Suppressor macrophage (primary cell): ENCODE data around the gene ZP2.
"Not testable (repeated sequence)": the region's sequence is repeated elsewhere in the genome, so short reads cannot be mapped to it uniquely, and the experiment has no call there.

Experiments
- DNase-seq, 4 experiments: peaks; one replicate each; pipeline ENCODE4 v3.0.0-alpha.2; 2020 to 2022

ZP2 gene

GRCh38 chr16:21170116-21170515 lies 41.3 kb downstream of the ZP2 start:
- DNase-seq, result not testable (repeated sequence)

DNA sequence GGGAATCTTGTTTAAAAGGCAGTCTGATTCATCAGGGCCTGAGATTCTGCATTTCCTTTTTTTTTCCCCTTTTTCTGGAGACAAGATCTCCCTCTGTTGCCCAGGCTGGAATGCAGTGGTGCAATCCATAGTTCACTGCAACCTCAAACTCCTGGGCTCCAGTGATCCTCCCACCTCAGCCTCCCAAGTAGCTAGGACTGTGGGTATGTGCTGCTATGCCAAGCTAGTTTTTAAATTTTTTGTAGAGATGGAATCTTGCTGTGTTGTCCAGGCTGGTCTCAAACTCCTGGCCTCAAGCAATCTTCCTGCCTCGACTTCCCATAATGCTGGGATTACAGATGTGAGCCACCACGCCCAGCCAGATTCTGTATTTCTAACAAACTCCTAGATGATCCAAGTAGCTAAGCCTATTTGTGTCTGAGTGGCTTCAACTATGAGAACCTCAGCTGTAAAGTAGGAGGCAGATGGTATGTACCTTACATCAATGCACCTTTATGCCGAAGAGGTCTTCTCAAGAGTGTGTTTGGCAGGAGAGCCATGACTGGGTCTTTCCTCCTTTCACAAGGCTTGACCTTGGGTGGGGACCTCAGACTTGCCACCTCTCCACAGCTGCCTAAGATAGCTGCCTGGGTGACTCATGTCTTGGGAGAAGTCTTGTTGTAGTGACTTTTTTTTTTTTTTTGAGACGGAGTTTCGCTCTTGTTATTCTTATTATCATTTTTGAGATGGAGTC lies 42.0 kb downstream of the ZP2 start:
- DNase-seq, result no peak

GRCh38 chr16:21167929-21168602 lies 43.3 kb downstream of the ZP2 start:
- DNase-seq, result no peak

DNA sequence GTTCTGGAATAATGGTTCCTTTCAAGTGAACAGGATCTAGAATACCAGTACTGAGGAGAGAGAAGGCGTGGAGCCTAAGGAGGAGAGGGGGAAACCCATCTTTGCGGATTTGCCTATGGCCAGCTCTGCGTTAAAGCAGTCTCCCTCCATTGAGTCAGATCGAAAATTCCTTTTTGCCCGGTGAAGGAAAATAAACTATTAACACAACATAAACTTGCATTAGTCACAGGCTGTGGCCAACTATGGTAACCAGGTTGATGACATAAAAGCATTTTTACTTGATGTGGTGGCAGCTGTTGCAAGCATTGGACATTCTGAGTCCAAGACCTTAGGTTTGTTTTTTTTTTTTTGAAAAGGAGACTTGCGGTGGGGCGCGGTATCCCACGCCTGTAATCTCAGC lies 44.0 kb downstream of the ZP2 start:
- no peak for DNase-seq

GRCh38 chr16:21166561-21166961 lies 44.8 kb downstream of the ZP2 start:
- no peak for DNase-seq

DNA sequence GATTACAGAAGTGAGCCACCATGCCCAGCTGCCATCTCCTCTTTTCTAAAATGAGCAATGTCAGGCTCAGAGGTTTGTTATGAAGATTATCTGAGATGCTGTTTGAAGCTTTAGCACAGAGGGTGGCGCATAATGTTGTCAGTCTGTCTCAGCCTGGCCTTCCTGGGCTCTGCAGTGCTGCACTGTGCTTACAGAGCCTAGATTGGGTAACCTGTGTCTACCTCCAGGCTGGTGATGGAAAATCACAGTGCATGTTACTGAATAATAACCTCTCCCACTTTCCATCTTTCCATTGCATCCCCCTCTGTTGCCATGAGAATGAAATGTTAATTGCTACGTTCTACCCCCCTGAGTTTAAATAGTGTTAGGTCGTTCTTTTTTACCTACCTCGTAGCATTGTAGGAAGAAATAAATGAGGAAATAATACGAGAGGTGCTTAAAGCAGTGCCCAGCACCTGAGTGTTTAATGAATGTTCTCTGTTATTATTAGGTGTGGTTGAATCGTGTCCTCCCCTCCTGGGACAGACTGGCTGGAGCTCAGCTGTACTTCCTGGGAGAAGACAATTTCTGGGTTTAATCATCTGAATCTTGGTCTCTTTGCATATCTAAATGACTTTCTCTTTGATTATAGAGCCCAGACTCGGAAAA lies 46.7 kb downstream of the ZP2 start:
- no peak for DNase-seq

DNA sequence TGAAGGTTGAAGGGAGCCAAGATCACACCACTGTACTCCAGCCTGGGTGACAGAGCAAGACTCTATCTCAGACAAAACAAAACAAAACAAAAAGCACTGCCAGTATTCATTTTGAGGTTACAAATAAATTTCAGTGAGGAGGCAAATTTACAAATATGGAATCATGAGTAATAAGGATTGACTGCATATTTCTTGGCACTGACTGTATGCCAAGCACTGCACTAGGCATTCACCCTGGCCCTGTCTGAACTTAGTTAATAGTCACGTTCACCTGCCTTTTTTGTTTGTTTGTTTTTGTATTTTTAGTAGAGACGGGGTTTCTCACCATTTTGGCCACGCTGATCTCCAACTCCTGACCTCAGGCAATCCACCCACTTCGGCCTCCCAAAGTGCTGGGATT lies 47.8 kb downstream of the ZP2 start:
- no peak for DNase-seq

- no peak for DNase-seq
Measured at GRCh38 chr16:21162661-21163151, 48.7 kb downstream of the ZP2 start.

DNA sequence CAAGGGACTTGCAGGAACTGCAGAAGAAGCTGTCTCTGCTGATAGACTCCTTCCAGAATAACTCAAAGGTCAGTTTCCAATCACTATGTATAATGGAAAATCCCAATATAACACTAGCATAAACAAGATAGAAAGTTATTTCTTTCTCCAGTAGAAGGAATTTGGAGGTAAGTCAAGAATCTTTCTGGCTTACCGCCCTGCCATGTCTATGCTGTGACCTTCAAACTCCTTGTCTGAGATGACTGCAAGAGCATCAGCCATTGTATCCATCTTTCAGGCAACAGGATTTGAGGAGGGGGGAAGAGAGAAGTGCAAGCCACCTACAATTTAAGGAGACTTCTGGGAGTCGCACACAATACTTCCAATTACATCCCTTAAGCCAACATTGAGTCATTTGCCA lies 50.2 kb downstream of the ZP2 start:
- DNase-seq, result no peak

- no peak for DNase-seq
Measured at GRCh38 chr16:21160276-21160675, 51.1 kb downstream of the ZP2 start.

GRCh38 chr16:21159281-21159951 lies 52.0 kb downstream of the ZP2 start:
- peak; percentile 26 to 64 (median 54) for DNase-seq

- DNase-seq, result peak; percentile 88 to 96 (median 92)
Measured at GRCh38 chr16:21158208-21159110, 52.9 kb downstream of the ZP2 start, which contains the start of gene LDAF1. TSS of gene LDAF1 (plus strand) at chr16:21158674. CDS start at chr16:21161183, 2,509 bp downstream.

GRCh38 chr16:21157632-21158031 lies 53.7 kb downstream of the ZP2 start:
- DNase-seq, result no peak

- peak; percentile 41 to 63 (median 48) for DNase-seq
Measured at GRCh38 chr16:21156767-21157467, 54.5 kb downstream of the ZP2 start.

- not testable (repeated sequence) for DNase-seq
Measured at GRCh38 chr16:21156011-21156410, 55.4 kb downstream of the ZP2 start.

DNA sequence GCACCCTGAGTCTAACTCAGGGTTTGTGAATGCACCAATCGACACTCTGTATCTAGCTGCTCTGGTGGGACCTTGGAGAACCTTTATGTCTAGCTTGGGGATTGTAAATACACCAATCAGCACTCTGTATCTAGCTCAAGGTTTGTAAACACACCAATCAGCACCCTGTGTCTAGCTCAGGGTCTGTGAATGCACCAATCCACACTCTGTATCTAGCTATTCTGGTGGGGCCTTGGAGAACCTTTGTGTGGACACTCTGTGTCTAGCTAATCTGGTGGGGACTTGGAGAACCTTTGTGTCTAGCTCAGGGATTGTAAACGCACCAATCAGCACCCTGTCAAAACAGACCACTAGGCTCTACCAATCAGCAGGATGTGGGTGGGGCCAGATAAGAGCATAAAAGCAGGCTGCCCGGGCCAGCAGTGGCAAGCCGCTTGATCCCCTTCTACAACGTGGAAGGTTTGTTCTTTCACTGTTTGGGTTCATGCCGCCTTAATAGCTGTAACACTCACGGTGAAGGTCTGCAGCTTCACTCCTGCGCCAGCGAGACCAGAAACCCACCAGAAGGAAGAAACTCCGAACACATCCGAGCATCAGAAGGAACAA lies 58.1 kb downstream of the ZP2 start:
- DNase-seq, result not testable (repeated sequence)

DNA sequence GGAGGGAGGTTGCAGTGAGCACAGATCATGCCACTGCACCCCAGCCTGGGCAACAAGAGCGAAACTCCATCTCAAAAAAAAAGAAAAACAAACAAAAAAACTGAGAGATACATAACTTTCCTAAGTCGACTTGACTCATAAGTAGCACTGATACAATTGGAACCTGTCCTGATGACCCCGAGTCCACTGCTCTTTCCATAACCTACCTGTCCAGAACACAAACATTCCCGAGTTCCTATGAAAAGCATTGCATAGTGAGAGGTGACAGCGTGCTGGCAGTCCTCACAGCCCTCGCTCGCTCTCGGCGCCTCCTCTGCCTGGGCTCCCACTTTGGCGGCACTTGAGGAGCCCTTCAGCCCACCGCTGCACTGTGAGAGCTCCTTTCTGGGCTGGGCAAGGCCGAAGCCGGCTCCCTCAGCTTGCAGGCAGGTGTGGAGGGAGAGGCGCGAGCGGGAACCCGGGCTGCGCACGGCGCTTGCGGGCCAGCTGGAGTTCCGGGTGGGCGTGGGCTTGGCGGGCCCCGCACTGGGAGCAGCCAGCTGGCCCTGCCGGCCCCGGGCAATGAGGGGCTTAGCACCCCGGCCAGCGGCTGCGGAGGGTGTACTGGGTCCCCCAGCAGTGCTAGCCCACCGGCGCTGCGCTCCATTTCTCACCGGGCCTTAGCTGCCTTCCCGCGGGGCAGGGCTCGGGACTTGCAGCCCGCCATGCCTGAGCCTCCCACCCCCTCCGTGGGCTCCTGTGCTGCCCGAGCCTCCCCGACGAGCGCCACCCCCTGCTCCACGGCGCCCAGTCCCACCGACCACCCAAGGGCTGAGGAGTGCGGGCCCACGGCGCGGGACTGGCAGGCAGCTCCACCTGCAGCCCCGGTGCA lies 59.0 kb downstream of the ZP2 start:
- DNase-seq, result not testable (repeated sequence)

DNA sequence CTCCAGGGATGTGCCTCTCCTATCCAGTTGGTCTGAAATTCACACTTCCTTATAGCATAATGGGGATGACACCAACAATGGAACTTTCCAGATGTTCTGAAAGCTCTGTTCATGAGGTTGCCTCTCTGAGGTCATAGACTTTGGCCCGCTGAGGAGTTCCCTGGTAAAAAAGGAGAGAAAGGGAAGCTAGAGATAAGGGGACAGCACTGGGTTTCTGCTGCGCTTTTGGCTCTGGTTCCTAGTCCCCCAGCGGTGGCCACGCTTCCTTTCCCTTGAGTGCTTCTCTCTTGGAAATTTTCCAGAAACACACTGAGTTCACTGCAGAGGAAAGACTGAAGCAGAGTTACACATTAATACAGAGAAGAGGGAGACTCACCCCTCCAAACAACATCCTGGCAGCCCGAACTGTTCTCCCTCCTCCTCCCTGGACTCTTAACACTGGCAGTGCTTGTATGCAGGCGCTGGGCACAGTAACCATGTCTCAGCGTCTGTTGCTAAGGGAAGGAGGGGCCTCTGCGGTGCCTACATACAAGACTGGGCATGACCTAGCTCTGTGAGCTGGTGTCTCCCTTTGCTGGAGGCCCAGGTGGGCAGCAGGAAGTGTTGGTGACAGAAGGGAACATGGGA lies 60.9 kb downstream of the ZP2 start, which contains the start of gene DNAH3:
Gene DNAH3, minus strand, starts transcription at position 472 of the 627 bp plus-strand sequence. CDS start 527 bp downstream, outside the sequence.
- DNase-seq, result peak; percentile 37 to 62 (median 55)
